HFF-Myc (cell line): ENCODE results near the gene ZMIZ1.

Experiments
- DNase-seq: peaks from one replicate; pipeline ENCODE4 v3.0.0-alpha.2; 2011; ENCODE audit warnings: low read depth; ENCODE audit errors: extremely low read depth
- H3K4me3 ChIP-seq: replicated peaks from 2 replicates; pipeline ENCODE4 v1.5.1; 2011; ENCODE audit warnings: low read depth, mild to moderate bottlenecking, control low read depth, low read length
- CTCF ChIP-seq: IDR thresholded peaks from 2 replicates; pipeline ENCODE4 v1.5.1; 2012; ENCODE audit warnings: mild to moderate bottlenecking, low read depth, low read length, control low read depth; ENCODE audit errors: missing control alignments

Gene ZMIZ1

GRCh38 chr10:79354615-79355014 lies 285.8 kb downstream of the ZMIZ1 start:
- no peak for TF ChIP-seq CTCF

GRCh38 chr10:79355420-79356017 lies 286.8 kb downstream of the ZMIZ1 start:
- no peak overlapping the region for H3K4me3 ChIP-seq
- no peak for TF ChIP-seq CTCF
- DNase-seq = no peak

More at GRCh38 chr10:79354615-79355014, 285.8 kb downstream of the ZMIZ1 start:
- no peak for DNase-seq
- no peak overlapping the region for H3K4me3 ChIP-seq

GRCh38 chr10:79356104-79356503 lies 287.3 kb downstream of the ZMIZ1 start:
- H3K4me3 ChIP-seq = no peak overlapping the region
- no peak for TF ChIP-seq CTCF
- DNase-seq = no peak

GRCh38 chr10:79357180-79357579 lies 288.4 kb downstream of the ZMIZ1 start:
- H3K4me3 ChIP-seq = no peak overlapping the region
- TF ChIP-seq CTCF = no peak
- no peak for DNase-seq

GRCh38 chr10:79358811-79359210 lies 290.0 kb downstream of the ZMIZ1 start:
- no peak for DNase-seq
- H3K4me3 ChIP-seq = no peak overlapping the region
- no peak for TF ChIP-seq CTCF

GRCh38 chr10:79359816-79360498 lies 291.2 kb downstream of the ZMIZ1 start:
- H3K4me3 ChIP-seq = no peak overlapping the region
- no peak for DNase-seq
- TF ChIP-seq CTCF = no peak
